ENCODE data around the gene SP140L.
"Not testable (repeated sequence)": the region's sequence is repeated elsewhere in the genome, so short reads cannot be mapped to it uniquely, and the experiment has no call there.

SP140L gene

DNA sequence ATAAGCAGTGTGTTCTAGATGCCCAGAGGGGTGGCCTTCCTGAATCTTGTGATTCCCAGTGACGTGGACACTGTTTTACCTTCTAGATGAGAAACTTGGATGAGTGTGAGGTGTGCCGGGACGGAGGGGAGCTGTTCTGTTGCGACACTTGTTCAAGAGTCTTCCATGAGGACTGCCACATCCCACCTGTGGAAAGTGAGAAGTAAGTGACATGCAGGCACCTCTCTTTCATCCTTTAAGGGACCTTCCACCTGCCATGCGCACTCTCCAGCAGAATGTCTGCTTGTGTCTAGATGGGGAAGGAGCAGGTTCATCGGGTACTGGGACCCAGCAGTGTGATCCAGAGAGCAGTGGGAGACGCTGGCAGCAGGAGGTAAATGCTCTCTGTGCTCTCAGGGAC lies 73.0 kb downstream of the SP140L start:
- Histone ChIP-seq H4K8ac (ENCODE audit: low read length) (no peak overlapping the region), H3K4me2 (ENCODE audit: low read length, poor library complexity, severe bottlenecking) (no peak overlapping the region), H3K27me3 (ENCODE audit: control insufficient read depth in 1 of 2, insufficient read depth in 1 of 2, low read length in 2 of 2) (no peaks in the 10 kb centered on the region), H3K4ac (ENCODE audit: low read depth in 1 of 2, low read length in 2 of 2) (no peak overlapping the region), H2AK5ac (ENCODE audit: low read length, severe bottlenecking) (no peak overlapping the region), H2BK15ac (ENCODE audit: low read depth, poor library complexity, severe bottlenecking) (no peak overlapping the region), H2BK120ac (ENCODE audit: low read depth, low read length) (no peak overlapping the region), H4K91ac (ENCODE audit: low read length) (no peak overlapping the region), H3K27ac (ENCODE audit: low read length, poor library complexity, severe bottlenecking) (no peak overlapping the region), H3K9ac (ENCODE audit: low read length) (no peak overlapping the region), H3K18ac (ENCODE audit: low read depth in 1 of 2, low read length in 2 of 2) (no peak overlapping the region), H3K4me3 (ENCODE audit: insufficient read depth in 1 of 2, low read depth in 1 of 2, low read length in 2 of 2) (no peak overlapping the region), H2BK12ac (ENCODE audit: low read length in 2 of 2) (no peak overlapping the region), H3K36me3 (ENCODE audit: control insufficient read depth in 1 of 2, insufficient read depth in 2 of 2, low read depth in 1 of 2, low read length in 2 of 2) (peaks cover 35 to 56% of the 10 kb centered on the region in 2 experiments), H2BK5ac (ENCODE audit: low read depth, low read length, poor library complexity, severe bottlenecking) (no peak overlapping the region), H3K23ac (ENCODE audit: low read length in 2 of 2) (no peak overlapping the region), H3K9me3 (ENCODE audit: control insufficient read depth, low read length) (peaks cover 10% of the 10 kb centered on the region), H2AFZ (ENCODE audit: low read depth, low read length) (no peak overlapping the region), H3K14ac (ENCODE audit: low read length in 2 of 2) (no peak overlapping the region), H3K4me1 (ENCODE audit: control insufficient read depth, insufficient read depth, low read depth, low read length) (no peaks in the 10 kb centered on the region), H3K79me1 (replicated peaks; ENCODE audit: low read length, poor library complexity, severe bottlenecking) (no peaks in the 10 kb centered on the region)
- DNase-seq, result no peak
- WGBS, result 96% methylated on average over 7 of the region's 7 CpGs

DNA sequence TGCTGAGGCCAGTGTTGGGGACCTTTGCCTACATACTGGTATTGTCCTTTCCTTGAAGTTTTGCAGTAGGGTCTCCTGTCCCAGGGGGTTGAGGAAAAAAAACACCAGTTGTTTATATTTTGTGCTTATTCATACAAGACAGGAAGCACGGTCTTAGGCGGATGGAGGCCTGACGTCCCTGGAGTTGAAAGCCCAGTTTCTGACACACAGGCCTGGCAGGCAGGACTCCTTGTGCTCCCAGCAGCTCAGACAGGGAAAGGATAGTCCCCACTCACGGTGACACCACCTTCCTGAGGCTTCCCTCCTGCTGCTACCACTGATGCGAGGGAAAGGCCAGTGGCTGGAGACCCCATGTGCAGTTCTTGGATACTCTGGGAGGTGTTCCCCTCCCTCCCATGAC lies 73.5 kb downstream of the SP140L start:
- H3K27ac ChIP-seq (ENCODE audit: low read length, poor library complexity, severe bottlenecking), result no peak overlapping the region
- H3K9ac ChIP-seq (ENCODE audit: low read length), result no peak overlapping the region
- H2BK120ac ChIP-seq (ENCODE audit: low read depth, low read length), result no peak overlapping the region
- H3K4me1 ChIP-seq (ENCODE audit: control insufficient read depth, insufficient read depth, low read depth, low read length), result no peaks in the 10 kb centered on the region
- H4K8ac ChIP-seq (ENCODE audit: low read length), result no peak overlapping the region
- no peak overlapping the region for H4K91ac ChIP-seq (ENCODE audit: low read length)
- H3K36me3 ChIP-seq (ENCODE audit: control insufficient read depth in 1 of 2, insufficient read depth in 2 of 2, low read depth in 1 of 2, low read length in 2 of 2), result peaks cover 32 to 52% of the 10 kb centered on the region in 2 experiments
- no peaks in the 10 kb centered on the region for H3K27me3 ChIP-seq (ENCODE audit: control insufficient read depth in 1 of 2, insufficient read depth in 1 of 2, low read length in 2 of 2)
- DNase-seq, result no peak
- no peaks in the 10 kb centered on the region for H3K79me1 ChIP-seq (replicated peaks; ENCODE audit: low read length, poor library complexity, severe bottlenecking)
- no peak overlapping the region for H2BK5ac ChIP-seq (ENCODE audit: low read depth, low read length, poor library complexity, severe bottlenecking)
- no peak overlapping the region for H2BK15ac ChIP-seq (ENCODE audit: low read depth, poor library complexity, severe bottlenecking)
- 53% methylated on average over 4 of the region's 5 CpGs for WGBS
- no peak overlapping the region for H2AK5ac ChIP-seq (ENCODE audit: low read length, severe bottlenecking)
- H3K14ac ChIP-seq (ENCODE audit: low read length in 2 of 2), result no peak overlapping the region
- no peak overlapping the region for H3K18ac ChIP-seq (ENCODE audit: low read depth in 1 of 2, low read length in 2 of 2)
- peaks cover 6% of the 10 kb centered on the region for H3K9me3 ChIP-seq (ENCODE audit: control insufficient read depth, low read length)
- no peak overlapping the region for H3K4me2 ChIP-seq (ENCODE audit: low read length, poor library complexity, severe bottlenecking)
- no peak overlapping the region for H2AFZ ChIP-seq (ENCODE audit: low read depth, low read length)
- H2BK12ac ChIP-seq (ENCODE audit: low read length in 2 of 2), result no peak overlapping the region
- no peak overlapping the region for H3K4me3 ChIP-seq (ENCODE audit: insufficient read depth in 1 of 2, low read depth in 1 of 2, low read length in 2 of 2)
- no peak overlapping the region for H3K4ac ChIP-seq (ENCODE audit: low read depth in 1 of 2, low read length in 2 of 2)
- H3K23ac ChIP-seq (ENCODE audit: low read length in 2 of 2), result no peak overlapping the region

DNA sequence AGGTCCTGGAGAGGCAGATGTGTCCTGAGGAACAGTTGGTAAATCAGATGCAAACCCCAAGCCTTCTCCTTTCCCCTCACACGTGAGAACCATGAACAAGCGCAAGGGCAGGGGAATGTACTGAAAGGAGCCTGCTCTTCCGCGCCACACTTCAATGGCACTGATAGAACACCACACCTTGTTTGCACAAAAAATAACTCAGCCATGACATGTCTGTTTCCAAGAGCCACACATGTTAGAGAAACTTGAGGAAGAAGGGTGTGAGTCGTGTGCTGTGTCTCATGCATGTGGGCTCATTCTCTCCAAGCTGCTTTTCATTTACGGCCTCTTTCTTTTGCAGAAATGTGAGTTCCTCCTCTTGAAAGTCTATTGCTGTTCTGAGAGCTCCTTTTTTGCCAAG lies 74.0 kb downstream of the SP140L start:
- not testable (repeated sequence) for H3K18ac ChIP-seq (ENCODE audit: low read depth in 1 of 2, low read length in 2 of 2); H3K27ac ChIP-seq (ENCODE audit: low read length, poor library complexity, severe bottlenecking); H2AK5ac ChIP-seq (ENCODE audit: low read length, severe bottlenecking); H3K23ac ChIP-seq (ENCODE audit: low read length in 2 of 2); H3K4me3 ChIP-seq (ENCODE audit: insufficient read depth in 1 of 2, low read depth in 1 of 2, low read length in 2 of 2); H3K4me2 ChIP-seq (ENCODE audit: low read length, poor library complexity, severe bottlenecking); H3K9me3 ChIP-seq (ENCODE audit: control insufficient read depth, low read length); H2BK120ac ChIP-seq (ENCODE audit: low read depth, low read length); H3K79me1 ChIP-seq (replicated peaks; ENCODE audit: low read length, poor library complexity, severe bottlenecking); H2BK15ac ChIP-seq (ENCODE audit: low read depth, poor library complexity, severe bottlenecking); H2AFZ ChIP-seq (ENCODE audit: low read depth, low read length); H3K4me1 ChIP-seq (ENCODE audit: control insufficient read depth, insufficient read depth, low read depth, low read length); H3K14ac ChIP-seq (ENCODE audit: low read length in 2 of 2); DNase-seq; H3K9ac ChIP-seq (ENCODE audit: low read length); H2BK5ac ChIP-seq (ENCODE audit: low read depth, low read length, poor library complexity, severe bottlenecking); H2BK12ac ChIP-seq (ENCODE audit: low read length in 2 of 2); H3K27me3 ChIP-seq (ENCODE audit: control insufficient read depth in 1 of 2, insufficient read depth in 1 of 2, low read length in 2 of 2); H4K91ac ChIP-seq (ENCODE audit: low read length); H4K8ac ChIP-seq (ENCODE audit: low read length); H3K4ac ChIP-seq (ENCODE audit: low read depth in 1 of 2, low read length in 2 of 2)
- no CpG with 5 or more reads among the region's 6 CpGs for WGBS
- peaks cover 27 to 46% of the 10 kb centered on the region in 2 experiments for H3K36me3 ChIP-seq (ENCODE audit: control insufficient read depth in 1 of 2, insufficient read depth in 2 of 2, low read depth in 1 of 2, low read length in 2 of 2)

DNA sequence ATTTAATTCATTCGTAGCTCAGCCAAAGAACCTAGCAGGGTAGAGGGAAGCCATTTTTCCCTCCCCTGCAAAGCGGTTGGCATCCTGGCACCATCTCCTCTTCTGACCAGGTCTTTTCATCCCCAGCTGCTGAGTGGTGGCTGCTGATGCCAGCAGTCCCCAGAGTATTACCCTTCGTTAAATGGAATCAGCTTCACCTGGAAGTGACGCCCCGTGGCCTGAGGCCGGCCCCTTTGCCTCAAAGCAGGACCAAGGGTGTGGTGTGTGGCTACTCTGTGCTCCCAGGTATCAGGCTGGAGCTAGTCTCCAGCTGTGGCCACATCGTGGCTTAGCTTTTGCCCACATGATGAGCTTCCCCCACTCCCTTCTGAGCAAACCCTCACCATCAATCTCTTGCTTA lies 76.8 kb downstream of the SP140L start:
- Histone ChIP-seq H2AK5ac (ENCODE audit: low read length, severe bottlenecking) (no peak overlapping the region), H3K23ac (ENCODE audit: low read length in 2 of 2) (no peak overlapping the region), H4K91ac (ENCODE audit: low read length) (no peak overlapping the region), H2BK15ac (ENCODE audit: low read depth, poor library complexity, severe bottlenecking) (no peak overlapping the region), H2BK12ac (ENCODE audit: low read length in 2 of 2) (no peak overlapping the region), H3K79me1 (replicated peaks; ENCODE audit: low read length, poor library complexity, severe bottlenecking) (no peaks in the 10 kb centered on the region), H4K8ac (ENCODE audit: low read length) (no peak overlapping the region), H3K18ac (ENCODE audit: low read depth in 1 of 2, low read length in 2 of 2) (no peak overlapping the region), H3K9me3 (ENCODE audit: control insufficient read depth, low read length) (no peaks in the 10 kb centered on the region), H3K36me3 (ENCODE audit: control insufficient read depth in 1 of 2, insufficient read depth in 2 of 2, low read depth in 1 of 2, low read length in 2 of 2) (peaks cover 24 to 36% of the 10 kb centered on the region in 2 experiments), H3K14ac (ENCODE audit: low read length in 2 of 2) (no peak overlapping the region), H3K27me3 (ENCODE audit: control insufficient read depth in 1 of 2, insufficient read depth in 1 of 2, low read length in 2 of 2) (no peaks in the 10 kb centered on the region), H2BK120ac (ENCODE audit: low read depth, low read length) (no peak overlapping the region), H2BK5ac (ENCODE audit: low read depth, low read length, poor library complexity, severe bottlenecking) (no peak overlapping the region), H3K4me3 (ENCODE audit: insufficient read depth in 1 of 2, low read depth in 1 of 2, low read length in 2 of 2) (no peak overlapping the region), H3K4me2 (ENCODE audit: low read length, poor library complexity, severe bottlenecking) (no peak overlapping the region), H3K4ac (ENCODE audit: low read depth in 1 of 2, low read length in 2 of 2) (no peak overlapping the region), H3K27ac (ENCODE audit: low read length, poor library complexity, severe bottlenecking) (no peak overlapping the region), H3K9ac (ENCODE audit: low read length) (no peak overlapping the region), H2AFZ (ENCODE audit: low read depth, low read length) (no peak overlapping the region), H3K4me1 (ENCODE audit: control insufficient read depth, insufficient read depth, low read depth, low read length) (peaks cover 3% of the 10 kb centered on the region)
- DNase-seq, result no peak
- 94% methylated on average over 7 of the region's 7 CpGs for WGBS
